Esophagus squamous epithelium (tissue), 5 donors: ENCODE measurements around the gene ZBTB46. TPM values are rescaled to one million over a fixed set of nuclear protein-coding genes. Genes with fewer than 3 reads are reported as not detected.

Source experiments
- DNase-seq: peaks from one replicate; lab custom pipeline; 2025; lab: John Stamatoyannopoulos, UW
- H3K27ac ChIP-seq, 4 donors: fragments of 200-600 bp; sonication (generic); one replicate each; pipeline ENCODE4 v1.5.1; 2016 to 2019; ENCODE audit warnings: mild to moderate bottlenecking in 1 of 4
- H3K27me3 ChIP-seq, 4 donors: fragments of 200-600 bp; sonication (generic); 1 replicate in 3 of 4; 2 replicates in 1 of 4; pipeline versions ENCODE4 v1.5.1 to v1.6.0; 2017 to 2021; ENCODE audit warnings: antibody characterized with exemption in 1 of 4
- H3K36me3 ChIP-seq, 3 donors: fragments of 200-600 bp; sonication (generic); one replicate each; pipeline ENCODE4 v1.5.1; 2016 to 2019
- H3K4me1 ChIP-seq, 3 donors: fragments of 200-600 bp; sonication (generic); one replicate each; pipeline ENCODE4 v1.5.1; 2017 to 2019
- H3K4me3 ChIP-seq, 4 donors: fragments of 200-600 bp; sonication (generic); 1 replicate in 3 of 4; 2 replicates in 1 of 4; pipeline ENCODE4 v1.5.1; 2016 to 2019; ENCODE audit warnings: mild to moderate bottlenecking in 2 of 4, moderate library complexity in 1 of 4
- H3K9me3 ChIP-seq, 3 donors: fragments of 200-600 bp; sonication (generic); one replicate each; pipeline ENCODE4 v1.5.1; 2016 to 2019
- CTCF ChIP-seq, 6 experiments: fragments of 450-650 bp in 4 of 6; fragments of 200-600 bp in 2 of 6; sonication (generic) in 2 of 6; IDR thresholded peaks; one replicate each; pipeline ENCODE4 v1.5.1; 2016 to 2019; ENCODE audit warnings: antibody characterized with exemption in 6 of 6, mild to moderate bottlenecking in 4 of 6, moderate library complexity in 4 of 6
- POLR2A ChIP-seq, 4 donors: fragments of 450-650 bp; IDR thresholded peaks; one replicate each; pipeline ENCODE4 v1.6.1; 2017; ENCODE audit warnings: antibody characterized with exemption in 4 of 4, mild to moderate bottlenecking in 4 of 4, moderate library complexity in 3 of 4
- WGBS, 2 donors: methylation state at CpG; one replicate each; pipeline ENCODE4 v1.1.5; 2018; 5-methylcytosine and 5-hydroxymethylcytosine counted together
- intact Hi-C: fragments of 100-400 bp; cut with DNase I; formaldehyde crosslinking; loops from one replicate; pipeline ENCODE4 v1.15.0; 2022
- total RNA-seq, 4 donors: library from RNA; depleted of rRNA; stranded (reverse); fragments of >200 nt; gene quantifications; one replicate each; pipeline ENCODE4 v1.1.0, GENCODE V29; 2016
- donor health status: DM: yes; HTN: yes; CAD: no.

ZBTB46 gene
- total RNA-seq, 4 donors from 2014 or later = 0.79 to 4.2 (median 2.0) TPM

- no peak overlapping the region for H3K4me3 ChIP-seq
- intact Hi-C loops = no loop called here
- no peaks in the 10 kb centered on the region for H3K27me3 ChIP-seq
- no peaks in the 10 kb centered on the region for H3K36me3 ChIP-seq
- 90 to 94% methylated on average over 2 to 6 of the region's 8 CpGs for WGBS, 2 donors
- no peak overlapping the region for H3K27ac ChIP-seq
- no peak for DNase-seq
- no peaks in the 10 kb centered on the region for H3K4me1 ChIP-seq
- TF ChIP-seq POLR2A (IDR thresholded peaks at IDR 0.05) = no peak
- TF ChIP-seq CTCF (IDR thresholded peaks at IDR 0.05) = no peak
- H3K9me3 ChIP-seq = no peaks in the 10 kb centered on the region
Observed at GRCh38 chr20:63811491-63811875, 19.6 kb downstream of the ZBTB46 start.

GRCh38 chr20:63810730-63811490, 20.2 kb downstream of the ZBTB46 start:
- Histone ChIP-seq H3K27ac (no peak overlapping the region), H3K9me3 (no peaks in the 10 kb centered on the region), H3K36me3 (no peaks in the 10 kb centered on the region), H3K4me3 (no peak overlapping the region), H3K4me1 (no peaks in the 10 kb centered on the region), H3K27me3 (no peaks in the 10 kb centered on the region)
- 66% methylated on average over 16 to 19 of the region's 25 CpGs for WGBS, 2 donors
- no peak for TF ChIP-seq POLR2A (IDR thresholded peaks at IDR 0.05)
- no peak for TF ChIP-seq CTCF (IDR thresholded peaks at IDR 0.05)
- DNase-seq = no peak
- intact Hi-C loops = no loop called here

- H3K9me3 ChIP-seq = no peaks in the 10 kb centered on the region
- no peak overlapping the region for H3K4me3 ChIP-seq
- intact Hi-C loops = no loop called here
- no peak for DNase-seq
- no peak overlapping the region for H3K27ac ChIP-seq
- TF ChIP-seq CTCF (IDR thresholded peaks at IDR 0.05) (no peak), POLR2A (IDR thresholded peaks at IDR 0.05) (no peak)
- 89% methylated on average over 9 of the region's 9 CpGs for WGBS, 2 donors
- H3K27me3 ChIP-seq = no peaks in the 10 kb centered on the region
- no peaks in the 10 kb centered on the region for H3K4me1 ChIP-seq
- H3K36me3 ChIP-seq = no peaks in the 10 kb centered on the region
Observed at GRCh38 chr20:63809856-63810255, 21.2 kb downstream of the ZBTB46 start.

GRCh38 chr20:63808964-63809674, 21.9 kb downstream of the ZBTB46 start:
- 86 to 94% methylated on average over 11 of the region's 31 CpGs for WGBS, 2 donors
- DNase-seq = no peak
- Histone ChIP-seq H3K27me3 (no peaks in the 10 kb centered on the region), H3K4me1 (no peaks in the 10 kb centered on the region), H3K9me3 (no peaks in the 10 kb centered on the region), H3K27ac (no peak overlapping the region), H3K4me3 (no peak overlapping the region), H3K36me3 (no peaks in the 10 kb centered on the region)
- TF ChIP-seq POLR2A (IDR thresholded peaks at IDR 0.05) (no peak), CTCF (IDR thresholded peaks at IDR 0.05) (no peak)
- intact Hi-C loops = no loop called here

- 93 to 100% methylated on average over 2 to 5 of the region's 38 CpGs for WGBS, 2 donors
- no peak for TF ChIP-seq CTCF (IDR thresholded peaks at IDR 0.05)
- TF ChIP-seq POLR2A (IDR thresholded peaks at IDR 0.05) = no peak
Observed at GRCh38 chr20:63808145-63808724, 22.8 kb downstream of the ZBTB46 start.

More at GRCh38 chr20:63808145-63808724, 22.8 kb downstream of the ZBTB46 start:
- Histone ChIP-seq H3K9me3 (no peaks in the 10 kb centered on the region), H3K27me3 (no peaks in the 10 kb centered on the region), H3K27ac (no peak overlapping the region), H3K36me3 (no peaks in the 10 kb centered on the region), H3K4me3 (no peak overlapping the region), H3K4me1 (no peaks in the 10 kb centered on the region)
- intact Hi-C loops = no loop called here
- DNase-seq = no peak
